Effector CD8-positive, alpha-beta T cell (primary cell): ENCODE measurements around the gene GGT1.
A peak's percentile ranks its signal among the peaks of the same experiment; 100 is the strongest.
"Not testable (repeated sequence)": the region's sequence is repeated elsewhere in the genome, so short reads cannot be mapped to it uniquely, and the experiment has no call there.

ENCODE experiments used
- DNase-seq: peaks from one replicate; lab custom pipeline; 2025; lab: John Stamatoyannopoulos, UW
- total RNA-seq, 4 experiments: gene quantifications; one replicate each; lab custom pipeline; 2026; lab: John Stamatoyannopoulos, UW

The GGT1 gene
- total RNA-seq: 0.12 to 1.6 (median 0.75) reads per million in 4 experiments

DNA sequence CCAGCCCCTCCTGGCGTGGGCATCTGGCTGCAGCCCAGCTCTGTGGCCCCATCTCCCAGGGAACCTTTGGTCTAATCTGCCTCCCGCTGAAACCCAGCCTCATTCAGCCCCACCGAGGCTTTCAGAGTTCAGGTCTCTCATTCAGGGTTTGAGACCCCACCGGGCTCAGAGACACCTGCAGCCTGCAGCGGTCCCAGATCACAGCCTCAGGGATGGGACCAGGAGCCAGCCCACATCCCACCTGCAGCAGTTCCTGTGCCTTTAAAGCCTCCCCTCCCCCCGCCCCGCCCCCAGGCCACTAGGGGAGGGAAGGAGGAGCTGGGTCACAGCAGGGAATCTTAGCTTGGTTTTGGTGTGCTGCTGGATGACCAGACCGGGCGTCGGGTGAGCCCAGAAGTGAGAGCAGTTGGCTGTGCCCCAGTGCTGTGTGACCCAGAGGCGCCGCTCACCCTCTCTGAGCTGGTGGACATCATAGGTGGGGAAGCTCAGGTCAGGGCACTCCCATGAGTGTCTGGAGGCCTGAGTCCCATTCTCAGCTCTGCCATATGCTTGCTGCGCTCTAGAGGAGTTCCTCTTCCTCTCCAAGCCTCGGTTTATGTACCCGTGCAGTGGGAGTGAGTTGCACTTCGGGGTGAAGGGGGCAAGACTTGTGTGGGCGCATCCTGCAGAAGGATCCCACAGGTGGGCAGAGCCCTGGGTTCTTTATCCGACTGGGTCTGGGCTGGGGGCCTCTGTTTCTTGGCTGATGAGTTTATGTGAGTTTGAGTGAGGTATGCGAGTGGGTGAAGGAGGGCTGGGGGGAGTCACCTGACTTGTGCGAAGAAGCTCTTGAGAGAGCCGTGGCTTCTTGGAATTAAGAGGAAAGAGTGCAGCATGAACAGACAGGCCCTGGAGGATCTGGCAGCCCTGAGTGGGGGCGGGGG is at the start of gene GGT1:
TSS of gene GGT1 (plus strand) at position 347 of the 923 bp plus-strand sequence. CDS start 7,889 bp downstream, outside the sequence.
- DNase-seq: not testable (repeated sequence)

GRCh38 chr22:24553597-24554312 is 49.2 kb upstream of the GGT1 start:
- no peak for DNase-seq

DNA sequence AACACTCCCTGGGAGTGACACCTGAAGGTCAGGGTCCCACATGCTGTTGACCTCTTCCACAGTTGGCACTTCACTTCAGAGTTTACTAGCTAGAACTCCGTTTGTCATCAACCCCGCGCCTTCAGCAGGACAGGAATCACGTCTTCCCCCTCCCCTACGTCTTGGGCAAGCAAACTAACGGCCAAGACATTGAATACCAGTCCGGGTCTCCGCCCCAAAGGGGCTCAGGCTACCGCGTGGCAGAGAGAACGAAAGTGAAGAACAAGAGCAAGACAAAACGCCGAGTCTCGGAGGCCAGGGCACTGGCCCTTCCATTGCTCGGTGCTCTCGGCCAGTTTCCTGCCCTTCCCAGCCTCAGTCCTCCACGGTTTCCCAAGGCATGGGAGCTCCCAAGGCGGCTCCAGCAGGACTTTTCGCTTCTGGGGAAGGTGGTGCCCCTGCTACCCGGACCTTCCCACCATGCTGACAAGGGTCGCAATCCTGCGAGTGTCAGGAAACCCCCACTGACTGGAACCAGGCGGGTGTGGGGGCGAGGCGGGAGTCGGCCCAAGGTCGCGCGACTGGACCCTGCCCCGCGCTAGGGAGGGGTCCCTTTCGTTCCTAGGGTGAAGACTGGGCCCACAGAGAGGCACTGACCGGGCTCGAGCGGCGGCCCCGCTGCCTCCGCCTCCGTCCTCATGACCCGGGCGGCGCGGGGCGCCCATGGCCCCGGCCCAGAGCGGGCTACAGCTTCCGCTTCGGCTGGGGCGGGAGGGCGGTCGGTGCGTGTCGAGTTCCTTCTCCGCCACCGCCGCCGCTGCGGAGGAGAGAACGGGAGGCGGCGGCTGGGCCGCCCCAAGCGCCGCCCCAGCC is 48.5 kb upstream of the GGT1 start, which contains the start of gene GUCD1:
TSS of gene GUCD1 (minus strand) at position 826 of the 852 bp plus-strand sequence. CDS start at position 679, 147 bp downstream.
- no peak for DNase-seq

DNA sequence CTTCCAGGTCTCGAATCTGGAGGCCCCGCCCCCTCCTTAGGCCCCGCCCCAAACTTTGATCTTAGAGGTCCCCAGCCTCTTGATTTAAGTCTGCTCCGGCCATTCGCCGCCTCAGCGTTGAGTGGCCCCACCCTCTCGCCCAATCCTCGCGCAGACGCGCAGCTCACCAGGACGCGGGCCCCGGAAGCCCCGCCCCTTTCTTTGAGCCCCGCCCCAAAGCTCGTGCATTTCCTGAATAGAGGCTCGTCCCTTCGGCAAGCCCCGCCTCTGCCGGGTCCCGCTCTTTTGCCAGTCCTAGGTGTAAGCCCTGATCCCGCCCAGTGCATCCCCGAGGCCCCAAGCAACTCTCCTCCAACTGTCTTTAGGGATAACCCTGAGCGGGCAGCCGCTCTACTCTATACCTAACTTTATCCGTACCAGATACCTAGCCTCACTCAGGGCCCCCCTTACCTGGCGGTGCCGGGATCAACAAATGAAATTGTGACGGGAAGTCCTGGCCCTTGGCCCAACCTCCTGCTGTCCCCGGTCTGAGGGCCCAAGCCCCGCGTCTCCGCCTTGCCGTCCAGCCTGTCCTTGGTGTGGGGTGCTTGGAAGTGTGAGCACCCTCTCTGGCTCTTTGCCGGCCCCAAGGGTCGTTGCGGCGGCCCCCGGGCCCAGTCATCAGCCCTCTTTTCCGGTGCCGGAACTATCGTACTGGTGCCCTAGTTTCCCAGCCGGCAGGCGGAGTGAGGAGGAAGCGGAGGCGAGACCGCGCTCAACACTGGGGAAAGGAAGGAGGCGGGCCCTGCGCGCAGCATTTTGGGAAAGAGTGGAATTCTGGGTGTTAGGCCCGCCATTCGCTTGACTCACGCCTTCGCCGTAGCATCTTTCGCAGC is 47.6 kb upstream of the GGT1 start, which contains the start of gene SNRPD3:
TSS of gene SNRPD3 (plus strand) at position 835 of the 875 bp plus-strand sequence. CDS start 1,676 bp downstream, outside the sequence.
- DNase-seq: peak; percentile 100

DNA sequence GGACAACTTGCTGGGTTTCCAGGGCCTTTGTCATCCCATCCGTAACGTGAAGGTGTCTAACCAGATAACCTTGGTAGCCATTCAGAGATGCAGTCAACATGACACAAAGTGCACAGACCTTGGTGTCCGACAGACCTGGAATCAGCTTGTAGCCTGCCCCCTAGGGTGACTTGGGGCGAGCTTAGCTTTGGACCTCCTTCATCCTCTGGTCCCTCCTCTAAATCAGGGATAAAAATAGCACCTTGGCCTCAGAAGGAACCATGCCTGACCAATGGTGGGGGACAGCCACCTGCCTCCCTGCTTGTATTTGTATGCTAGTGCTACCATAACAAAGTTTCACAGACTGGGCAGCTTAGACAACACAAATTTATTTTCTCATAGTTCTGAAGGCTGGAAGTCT is 43.5 kb upstream of the GGT1 start:
- DNase-seq: no peak

GRCh38 chr22:24563246-24563645 is 39.7 kb upstream of the GGT1 start:
- DNase-seq: no peak

DNA sequence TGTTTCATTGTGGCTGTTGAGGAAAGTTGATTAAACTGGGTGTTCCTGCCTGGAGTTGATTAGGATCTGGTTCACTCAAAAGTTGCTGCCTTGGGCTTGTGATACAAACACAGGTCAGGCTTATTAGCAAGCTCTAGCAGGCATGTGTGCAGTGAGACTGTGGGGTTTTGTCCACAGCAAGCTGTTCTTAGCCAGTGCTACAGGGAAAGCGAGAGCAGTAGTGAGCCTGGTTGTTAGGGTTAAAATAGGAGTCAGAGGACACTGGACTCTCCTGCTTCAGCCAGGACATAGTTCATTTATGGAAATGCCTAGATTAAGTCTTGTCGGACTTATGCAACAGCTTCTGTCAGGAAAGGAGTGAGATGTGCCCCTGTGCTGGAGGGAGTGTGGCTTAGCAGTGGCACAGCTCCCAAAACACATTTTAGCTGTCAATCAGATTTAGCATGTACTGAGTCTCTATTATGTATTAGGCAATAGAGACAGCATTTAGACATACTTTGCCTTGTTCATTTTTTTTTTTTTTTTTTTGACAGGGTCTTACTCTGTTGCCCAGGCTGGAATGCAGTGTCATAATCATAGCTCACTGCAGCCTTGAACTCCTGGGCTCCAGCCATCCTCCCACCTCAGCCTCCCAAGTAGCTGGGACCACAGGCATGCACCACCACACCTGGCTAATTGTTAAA is 38.5 kb upstream of the GGT1 start:
- DNase-seq: no peak

DNA sequence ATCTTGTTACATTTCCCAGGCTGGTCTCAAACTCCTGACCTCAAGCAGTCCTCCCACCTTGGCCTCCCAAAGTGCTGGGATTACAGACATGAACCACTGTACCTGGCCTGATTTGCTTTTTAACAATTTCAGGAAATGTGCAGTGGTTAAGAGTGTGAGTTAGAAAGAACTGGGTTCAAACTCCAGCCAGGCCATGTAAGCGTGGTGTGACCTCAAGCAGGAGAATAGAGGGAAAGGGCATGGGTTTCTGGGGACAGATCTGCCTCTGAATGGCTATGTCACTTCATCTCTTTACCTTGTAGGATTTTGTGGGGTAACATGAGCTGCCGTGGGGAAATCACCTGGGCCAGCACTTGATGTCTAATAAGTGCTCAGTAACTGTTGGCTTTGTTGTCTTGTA is 37.9 kb upstream of the GGT1 start:
- no peak for DNase-seq

GRCh38 chr22:24566899-24567511 is 36.0 kb upstream of the GGT1 start:
- no peak for DNase-seq

GRCh38 chr22:24567668-24568067 is 35.3 kb upstream of the GGT1 start:
- no peak for DNase-seq

- no peak for DNase-seq
Observed at GRCh38 chr22:24571266-24571665, 31.7 kb upstream of the GGT1 start.

- DNase-seq: no peak
Observed at GRCh38 chr22:24576778-24577177, 26.2 kb upstream of the GGT1 start.

DNA sequence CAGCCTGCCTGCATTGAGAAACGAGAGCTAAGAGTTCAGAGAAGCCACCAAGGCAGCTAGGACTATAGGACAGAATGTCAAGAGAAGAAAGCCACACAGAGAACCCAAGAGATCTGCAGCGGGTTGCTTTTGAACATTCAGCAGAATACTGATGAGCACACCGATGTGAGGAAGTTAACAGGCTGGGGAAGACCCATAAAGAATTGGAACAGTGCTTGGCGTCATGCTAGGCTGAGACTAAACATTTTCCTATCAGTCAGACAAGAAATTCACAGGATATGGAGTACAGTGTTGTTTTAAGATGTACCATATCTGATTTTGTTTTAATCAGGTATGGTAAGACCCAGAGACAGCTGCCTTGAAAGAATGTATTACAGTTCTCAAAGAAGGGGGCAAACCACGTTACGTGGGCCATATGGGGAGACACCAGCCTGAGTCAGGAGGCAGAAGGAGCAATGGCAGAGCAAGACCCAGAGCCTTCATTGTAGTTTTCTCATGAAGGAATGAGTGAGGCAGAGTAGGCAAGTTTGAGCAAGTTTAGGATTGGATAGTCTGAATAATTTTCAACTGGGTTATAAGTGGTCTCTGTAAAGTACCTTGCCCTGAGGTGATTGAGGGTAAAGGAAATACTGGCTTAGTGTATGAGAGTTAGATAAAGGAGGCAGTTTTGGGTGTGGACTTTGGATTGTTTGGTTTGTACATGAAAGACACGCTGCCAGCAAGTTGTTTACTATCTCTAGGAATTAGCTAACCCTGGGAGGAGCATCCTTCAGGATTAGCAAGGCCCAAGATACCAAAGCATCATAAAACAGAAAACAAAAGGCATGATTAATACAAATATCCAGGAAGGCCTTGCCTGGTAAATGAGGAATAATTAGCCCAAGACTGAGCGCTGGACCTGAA is 24.4 kb upstream of the GGT1 start:
- no peak for DNase-seq

DNA sequence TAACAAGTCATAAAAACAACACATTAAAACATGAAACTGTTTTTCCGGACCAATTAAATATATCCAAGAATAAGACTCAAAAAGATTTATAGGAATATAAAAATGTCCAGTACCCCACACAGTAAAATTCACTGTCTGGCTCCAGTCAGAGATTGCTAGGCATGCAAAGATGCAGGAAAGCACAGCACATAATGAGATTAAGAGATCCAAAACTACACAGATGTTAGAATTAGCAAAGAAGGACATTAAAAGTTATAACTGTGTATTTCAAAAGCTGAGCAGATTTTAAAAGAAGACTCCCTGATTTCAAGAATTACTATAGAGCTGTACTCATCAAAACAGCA is 23.8 kb upstream of the GGT1 start:
- DNase-seq: no peak

DNA sequence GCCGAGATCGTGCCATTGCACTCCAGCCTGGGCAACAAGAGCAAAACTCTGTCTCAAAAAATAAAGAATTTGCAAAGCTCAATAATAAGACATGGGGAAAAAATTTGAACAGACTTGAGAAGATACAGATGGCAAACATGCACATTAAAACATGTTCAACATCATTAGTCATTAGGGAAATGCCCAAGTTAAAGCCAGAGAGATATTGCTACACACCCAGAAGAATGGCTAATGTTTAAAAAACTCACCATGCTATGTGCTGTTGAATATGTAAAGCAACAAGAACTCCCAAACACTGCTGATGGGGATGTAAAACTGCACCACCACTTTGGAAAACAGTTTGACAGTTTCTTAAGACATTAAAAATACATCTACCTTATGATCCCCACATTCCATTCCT is 22.7 kb upstream of the GGT1 start:
- DNase-seq: no peak

DNA sequence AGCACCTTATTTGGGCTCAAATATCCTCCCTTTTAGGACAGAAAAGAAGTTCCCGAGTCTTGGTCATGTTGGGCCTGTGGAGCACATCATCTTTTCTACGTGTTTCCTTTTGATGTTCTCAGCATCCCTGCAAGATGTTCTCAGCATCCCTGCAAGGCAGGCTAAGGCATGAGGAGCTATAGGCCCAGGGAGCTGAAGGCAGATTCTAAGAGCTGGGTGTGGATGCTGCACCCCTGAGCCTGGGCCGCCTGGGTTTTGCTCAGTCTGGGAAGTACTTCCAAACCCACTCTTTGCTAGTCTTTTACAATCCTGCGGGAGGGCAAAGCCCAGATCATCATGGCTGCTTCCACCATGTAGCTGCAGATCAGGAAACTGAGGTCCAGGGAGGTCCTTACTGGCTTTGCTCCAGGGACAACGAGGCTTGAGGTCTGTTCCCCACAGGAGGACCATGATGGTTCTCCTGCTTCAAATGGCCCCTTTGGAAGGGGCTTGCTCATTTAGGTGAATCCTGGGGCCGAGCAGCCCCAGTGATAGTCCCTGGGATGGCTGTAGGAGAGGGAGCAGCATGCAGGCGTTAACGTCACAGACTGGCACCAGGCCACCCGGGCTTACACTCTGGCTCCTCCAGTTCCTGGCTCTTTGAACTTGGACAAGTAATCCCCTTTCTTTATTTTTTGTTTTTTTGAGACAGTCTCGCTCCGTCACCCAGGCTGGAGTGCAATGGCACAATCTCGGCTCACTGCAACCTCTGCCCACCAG is 20.8 kb upstream of the GGT1 start:
- DNase-seq: no peak

DNA sequence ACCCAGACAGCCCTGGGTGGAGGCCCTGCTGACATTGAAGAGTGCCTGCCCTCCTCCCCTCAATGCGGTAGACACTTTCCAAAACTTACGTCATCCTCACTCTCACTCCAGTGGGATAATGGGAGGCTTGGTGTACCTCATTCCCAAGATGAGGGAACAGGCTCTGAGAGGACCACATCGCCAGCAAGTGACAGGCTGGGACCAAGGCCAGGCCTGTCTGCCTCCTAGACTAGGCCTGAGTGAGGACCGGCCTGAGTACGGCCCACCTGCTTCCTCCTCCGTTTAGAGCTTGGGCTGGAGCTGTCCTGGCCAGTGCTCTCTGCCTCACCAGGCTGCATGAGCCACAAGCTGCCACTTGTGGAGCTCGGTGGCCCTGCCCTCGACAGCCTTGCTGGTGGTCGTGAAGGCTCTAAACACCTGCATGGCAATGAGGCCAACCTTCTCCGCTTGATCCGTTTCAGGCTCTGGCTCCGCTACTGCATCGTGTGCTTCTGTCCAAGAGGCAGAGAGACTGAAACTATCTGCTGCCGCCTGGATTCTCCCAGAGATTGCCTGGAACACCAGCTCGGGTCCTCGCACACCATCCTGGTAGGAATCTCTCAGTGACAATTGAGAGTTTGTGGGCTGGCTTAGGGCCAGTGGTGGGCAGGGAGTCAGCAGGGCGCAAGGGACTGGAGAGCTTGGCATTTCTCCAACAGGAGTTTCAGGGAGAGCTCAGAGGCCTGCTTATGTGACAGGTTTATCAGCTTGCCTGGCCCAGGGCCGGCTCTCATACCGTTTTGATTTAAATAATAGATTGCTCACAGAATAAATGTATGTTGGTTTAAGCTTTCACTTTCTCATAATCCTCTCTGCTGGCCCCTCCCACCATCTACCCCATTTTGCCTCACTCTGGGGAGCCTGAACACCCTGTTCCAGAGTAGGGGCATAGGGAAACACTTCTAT is 19.5 kb upstream of the GGT1 start:
- DNase-seq: no peak
